ENCODE data around the gene SLC9A9. TPM values are rescaled to one million over a fixed set of nuclear protein-coding genes. Genes with fewer than 3 reads are reported as not detected.

The SLC9A9 gene
- total RNA-seq, 4 donors from 2014 or later: 15.1 to 41.1 (median 20.7) TPM

- no peak for TF ChIP-seq CTCF (IDR thresholded peaks at IDR 0.05; ENCODE audit: low read depth)
Observed at GRCh38 chr3:143712522-143712921, 135.7 kb downstream of the SLC9A9 start.

- no peak for TF ChIP-seq CTCF (IDR thresholded peaks at IDR 0.05; ENCODE audit: low read depth)
Observed at GRCh38 chr3:143707848-143708247, 140.4 kb downstream of the SLC9A9 start.

GRCh38 chr3:143700431-143700975 is 147.8 kb downstream of the SLC9A9 start:
- TF ChIP-seq CTCF (IDR thresholded peaks at IDR 0.05; ENCODE audit: low read depth): no peak

GRCh38 chr3:143699424-143699823 is 148.8 kb downstream of the SLC9A9 start:
- no peak for TF ChIP-seq CTCF (IDR thresholded peaks at IDR 0.05; ENCODE audit: low read depth)

GRCh38 chr3:143698682-143699303 is 149.5 kb downstream of the SLC9A9 start:
- no peak for TF ChIP-seq CTCF (IDR thresholded peaks at IDR 0.05; ENCODE audit: low read depth)

DNA sequence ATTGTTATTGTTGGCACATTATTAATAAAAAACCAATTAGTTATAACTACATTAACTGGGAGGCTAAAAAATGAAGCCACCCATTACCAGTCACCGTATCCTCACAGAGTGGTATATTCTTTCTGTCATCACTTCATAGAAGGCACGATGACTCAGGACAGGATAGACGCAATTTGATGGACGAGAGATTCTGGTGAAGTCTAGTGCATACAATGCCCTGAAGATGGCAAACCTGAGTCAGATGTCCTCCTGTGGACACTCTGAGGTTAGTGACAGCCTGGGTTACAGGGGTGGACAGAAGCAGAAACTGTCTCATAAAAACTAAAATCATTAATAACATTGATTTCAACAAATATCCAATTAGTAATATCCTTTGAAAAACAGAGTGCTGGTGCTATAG is 150.3 kb downstream of the SLC9A9 start:
- no peak for TF ChIP-seq CTCF (IDR thresholded peaks at IDR 0.05; ENCODE audit: low read depth)

DNA sequence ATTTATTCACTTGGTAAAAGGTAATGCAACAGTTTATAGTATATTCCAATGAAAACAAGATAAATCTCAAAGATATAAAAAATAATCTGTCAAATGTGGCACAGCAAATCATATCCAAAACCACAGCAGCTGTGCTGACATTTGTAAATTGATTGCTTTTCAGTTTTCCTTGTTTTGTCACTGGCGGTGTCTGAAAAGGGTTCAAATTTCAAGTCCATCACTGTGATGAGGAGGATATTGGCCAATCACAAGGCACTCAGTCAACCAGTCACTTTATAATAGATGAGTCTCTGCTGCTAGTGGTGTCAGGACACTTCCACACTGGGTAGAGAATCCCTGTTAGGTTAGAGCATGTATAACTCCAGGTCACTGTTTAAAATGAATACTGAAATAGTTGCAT is 154.8 kb downstream of the SLC9A9 start:
- TF ChIP-seq CTCF (IDR thresholded peaks at IDR 0.05; ENCODE audit: low read depth): no peak
